ENCODE data around the gene RNF26.

Gene RNF26

DNA sequence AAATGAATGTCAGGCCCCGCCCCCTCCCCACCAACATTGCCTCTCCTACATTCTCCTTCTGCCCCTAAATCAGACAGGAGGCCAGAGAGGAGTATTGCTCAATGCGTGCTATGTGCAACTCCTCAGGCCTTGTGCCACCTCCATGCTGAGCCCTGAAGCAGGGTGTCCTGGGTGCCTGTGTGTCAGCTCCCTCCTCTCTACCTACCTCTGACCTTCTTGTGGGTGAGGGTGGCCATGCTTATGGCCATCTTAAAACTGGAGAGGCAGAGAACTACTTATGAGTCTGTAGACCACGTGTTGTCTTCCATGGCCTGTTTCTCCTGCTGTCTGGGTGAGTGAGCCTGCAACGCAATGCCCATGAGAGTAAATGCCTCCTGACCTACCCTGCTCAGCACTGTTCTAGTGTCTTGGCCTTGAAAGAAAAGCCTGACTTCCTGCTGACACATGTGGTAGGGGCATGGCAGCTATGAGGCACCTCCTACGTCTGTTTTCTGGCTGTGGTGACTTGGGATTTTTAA, 27.9 kb upstream of the RNF26 start:
- H3K4me3 Mint-ChIP-seq = no peak overlapping the region
- peaks cover 0 to 4% of the 10 kb centered on the region in 2 donors for H3K4me1 Mint-ChIP-seq (ENCODE audit: low read depth in 2 of 2)
- ATAC-seq (replicated peaks) (peak; percentile 45), DNase-seq (no peak)
- no peaks in the 10 kb centered on the region for H3K27me3 Mint-ChIP-seq
- H3K36me3 Mint-ChIP-seq (ENCODE audit: insufficient read depth) = peaks cover 32% of the 10 kb centered on the region
- no peaks in the 10 kb centered on the region for H3K9me3 Mint-ChIP-seq
- peak overlapping the region in 1 of 2 donors; percentile 62 for H3K27ac Mint-ChIP-seq

DNA sequence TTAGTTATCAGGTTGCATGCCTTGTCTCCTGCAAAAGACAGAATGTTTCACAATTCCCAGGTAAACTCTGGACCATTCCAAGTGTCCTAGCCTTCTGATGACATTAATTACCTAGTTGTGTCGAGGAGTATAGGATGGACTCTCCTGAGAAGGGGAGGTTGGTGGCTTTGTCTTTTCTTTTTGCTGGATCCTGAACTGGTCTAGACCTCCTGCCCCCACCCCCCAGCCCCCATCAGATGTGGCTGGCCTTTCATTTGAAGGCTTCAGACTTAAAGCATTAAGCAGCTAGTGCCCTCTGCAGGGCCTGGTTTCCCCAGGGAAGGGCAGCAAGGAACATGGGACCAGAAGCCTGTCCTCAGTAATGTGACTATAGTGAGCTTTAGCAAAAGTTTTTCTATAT, 27.1 kb upstream of the RNF26 start:
- ATAC-seq (replicated peaks) = no peak
- Mint-ChIP-seq H3K4me1 (ENCODE audit: low read depth in 2 of 2) (peaks cover 0 to 4% of the 10 kb centered on the region in 2 donors), H3K4me3 (no peak overlapping the region), H3K9me3 (no peaks in the 10 kb centered on the region), H3K36me3 (ENCODE audit: insufficient read depth) (peaks cover 25% of the 10 kb centered on the region), H3K27ac (no peak overlapping the region), H3K27me3 (peaks cover 0 to 3% of the 10 kb centered on the region in 2 donors)
- DNase-seq = no peak

DNA sequence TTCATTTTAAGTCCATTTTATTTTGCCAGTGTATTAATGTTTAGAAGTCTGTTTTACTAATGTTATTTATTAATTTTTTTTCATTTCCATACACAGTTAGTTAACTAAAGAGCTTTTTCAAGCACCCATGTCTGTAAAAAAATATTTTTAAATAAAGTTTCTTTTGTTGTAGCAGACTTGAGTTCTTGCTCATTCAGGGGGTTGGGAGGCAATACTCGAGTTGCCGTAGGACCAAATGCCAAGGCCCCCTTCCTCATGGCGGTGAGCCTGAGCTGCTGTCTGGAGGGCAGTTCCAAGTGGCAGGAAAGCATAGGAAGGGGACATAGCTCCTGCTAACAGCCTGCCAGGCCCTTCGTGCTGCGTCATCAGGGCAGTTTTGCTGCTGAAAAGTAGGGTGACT, 26.4 kb upstream of the RNF26 start:
- peaks cover 18% of the 10 kb centered on the region for H3K36me3 Mint-ChIP-seq (ENCODE audit: insufficient read depth)

GRCh38 chr11:119309411-119309810, 24.9 kb upstream of the RNF26 start:
- H3K36me3 Mint-ChIP-seq (ENCODE audit: insufficient read depth) = peaks cover 8% of the 10 kb centered on the region
- H3K27ac Mint-ChIP-seq = no peak overlapping the region
- no peak overlapping the region for H3K4me3 Mint-ChIP-seq
- DNase-seq = no peak
- peaks cover 4 to 13% of the 10 kb centered on the region in 2 donors for H3K27me3 Mint-ChIP-seq
- H3K4me1 Mint-ChIP-seq (ENCODE audit: low read depth in 2 of 2) = peaks cover 0 to 4% of the 10 kb centered on the region in 2 donors
- ATAC-seq (replicated peaks) = no peak
- H3K9me3 Mint-ChIP-seq = no peaks in the 10 kb centered on the region

More for the DNA sequence above, 26.4 kb upstream of the RNF26 start:
- H3K4me3 Mint-ChIP-seq = no peak overlapping the region
- DNase-seq = no peak
- H3K27me3 Mint-ChIP-seq = peaks cover 0 to 9% of the 10 kb centered on the region in 2 donors
- ATAC-seq (replicated peaks) = no peak
- H3K27ac Mint-ChIP-seq = no peak overlapping the region
- peaks cover 0 to 4% of the 10 kb centered on the region in 2 donors for H3K4me1 Mint-ChIP-seq (ENCODE audit: low read depth in 2 of 2)
- no peaks in the 10 kb centered on the region for H3K9me3 Mint-ChIP-seq

DNA sequence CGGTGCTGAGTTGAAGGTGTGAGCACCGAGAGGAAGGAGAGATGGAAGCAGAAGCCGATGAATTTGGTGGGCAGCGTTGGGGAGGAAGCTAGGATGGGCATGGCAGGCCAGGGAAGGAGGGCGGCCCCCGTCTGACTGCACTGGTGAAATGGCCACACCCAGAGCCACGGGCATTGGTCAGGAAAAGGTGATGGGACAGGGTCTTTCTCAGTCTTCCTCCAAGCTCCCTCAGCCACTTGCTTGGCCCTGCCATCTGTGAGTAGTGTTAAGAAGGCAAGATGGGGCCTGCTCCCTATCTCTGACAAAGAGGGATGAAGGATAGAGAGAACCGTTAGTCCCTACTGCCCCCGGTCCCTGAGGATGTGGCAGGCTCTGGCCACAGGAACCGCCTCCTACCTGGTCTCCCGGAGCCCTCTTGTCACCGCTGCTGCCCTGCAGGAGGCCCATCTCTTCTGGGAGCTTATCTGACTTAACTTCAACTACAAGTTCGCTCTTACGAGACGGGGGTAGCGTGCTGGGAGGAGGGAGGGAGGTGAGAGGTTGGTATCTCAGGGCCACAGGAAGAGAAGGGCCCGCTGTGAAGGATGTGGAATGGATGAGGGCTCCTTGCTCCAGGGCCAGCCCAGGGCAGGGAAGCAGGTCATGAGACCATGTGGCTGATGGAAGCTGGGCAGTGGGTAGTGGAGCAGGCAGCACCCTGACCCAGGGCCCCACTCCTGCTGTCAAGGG, 24.2 kb upstream of the RNF26 start:
- H3K9me3 Mint-ChIP-seq = no peaks in the 10 kb centered on the region
- DNase-seq = no peak
- peaks cover 10% of the 10 kb centered on the region for H3K36me3 Mint-ChIP-seq (ENCODE audit: insufficient read depth)
- peaks cover under 1 to 3% of the 10 kb centered on the region in 2 donors for H3K4me1 Mint-ChIP-seq (ENCODE audit: low read depth in 2 of 2)
- ATAC-seq (replicated peaks) = no peak
- H3K27ac Mint-ChIP-seq = no peak overlapping the region
- no peak overlapping the region for H3K4me3 Mint-ChIP-seq
- peaks cover 10 to 20% of the 10 kb centered on the region in 2 donors for H3K27me3 Mint-ChIP-seq

GRCh38 chr11:119310682-119311052, 23.7 kb upstream of the RNF26 start:
- H3K9me3 Mint-ChIP-seq = no peaks in the 10 kb centered on the region
- DNase-seq (no peak), ATAC-seq (replicated peaks) (no peak)
- peaks cover 5 to 6% of the 10 kb centered on the region in 2 donors for H3K4me1 Mint-ChIP-seq (ENCODE audit: low read depth in 2 of 2)
- H3K36me3 Mint-ChIP-seq (ENCODE audit: insufficient read depth) = peaks cover 15% of the 10 kb centered on the region
- no peak overlapping the region for H3K4me3 Mint-ChIP-seq
- H3K27ac Mint-ChIP-seq = no peak overlapping the region
- peaks cover 16 to 26% of the 10 kb centered on the region in 2 donors for H3K27me3 Mint-ChIP-seq

DNA sequence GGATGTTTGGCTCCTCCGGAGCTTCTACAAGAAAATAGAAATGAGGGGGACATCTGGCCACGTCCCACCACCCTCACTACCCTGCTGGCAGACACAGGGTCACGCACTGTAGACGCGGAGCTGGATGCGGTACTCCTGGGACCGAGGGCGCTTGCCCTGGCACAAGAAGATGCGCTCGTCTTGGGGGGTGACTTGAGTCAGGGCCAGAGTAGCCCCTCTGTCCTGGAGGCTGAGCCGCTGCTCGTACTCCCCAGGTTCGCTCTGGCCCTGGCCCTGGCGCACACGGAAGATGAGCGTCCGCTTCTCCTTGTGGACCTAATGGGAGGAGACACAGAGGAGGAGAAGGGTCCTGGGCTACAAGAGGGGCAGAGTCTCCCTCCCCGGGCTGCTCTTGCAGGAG, 19.6 kb upstream of the RNF26 start:
- ATAC-seq (replicated peaks) (no peak), DNase-seq (no peak)
- Mint-ChIP-seq H3K4me3 (peak overlapping the region; percentile 33 to 77), H3K4me1 (ENCODE audit: low read depth in 2 of 2) (peaks cover 9 to 23% of the 10 kb centered on the region in 2 donors), H3K9me3 (no peaks in the 10 kb centered on the region), H3K27ac (no peak overlapping the region), H3K36me3 (ENCODE audit: insufficient read depth) (peaks cover 17% of the 10 kb centered on the region), H3K27me3 (peaks cover 29 to 44% of the 10 kb centered on the region in 2 donors)

- H3K36me3 Mint-ChIP-seq (ENCODE audit: insufficient read depth) = peaks cover 20% of the 10 kb centered on the region
- H3K4me1 Mint-ChIP-seq (ENCODE audit: low read depth in 2 of 2) = peaks cover 12 to 25% of the 10 kb centered on the region in 2 donors
These were observed 19.0 kb upstream of the RNF26 start for GRCh38 chr11:119315131-119316015.

GRCh38 chr11:119316016-119316728, 18.2 kb upstream of the RNF26 start:
- Mint-ChIP-seq H3K4me3 (peak overlapping the region; percentile 61 to 77), H3K4me1 (ENCODE audit: low read depth in 2 of 2) (peaks cover 13 to 25% of the 10 kb centered on the region in 2 donors), H3K27ac (peak overlapping the region in 1 of 2 donors; percentile 29), H3K9me3 (no peaks in the 10 kb centered on the region), H3K36me3 (ENCODE audit: insufficient read depth) (peaks cover 20% of the 10 kb centered on the region), H3K27me3 (peaks cover 32 to 44% of the 10 kb centered on the region in 2 donors)
- DNase-seq (no peak), ATAC-seq (replicated peaks) (no peak)

More at GRCh38 chr11:119315131-119316015, 19.0 kb upstream of the RNF26 start:
- Mint-ChIP-seq H3K9me3 (no peaks in the 10 kb centered on the region), H3K27ac (peak overlapping the region in 1 of 2 donors; percentile 29), H3K4me3 (peak overlapping the region; percentile 61 to 77), H3K27me3 (peaks cover 32 to 44% of the 10 kb centered on the region in 2 donors)
- ATAC-seq (replicated peaks) = peak; percentile 59
- DNase-seq = peak; percentile 35 to 41 (median 38)

GRCh38 chr11:119316729-119317591, 17.4 kb upstream of the RNF26 start, which contains the start of gene MCAM:
Gene MCAM (minus strand): TSS chr11:119317130. CDS start chr11:119317101, 29 bp downstream.
- no peak for DNase-seq

DNA sequence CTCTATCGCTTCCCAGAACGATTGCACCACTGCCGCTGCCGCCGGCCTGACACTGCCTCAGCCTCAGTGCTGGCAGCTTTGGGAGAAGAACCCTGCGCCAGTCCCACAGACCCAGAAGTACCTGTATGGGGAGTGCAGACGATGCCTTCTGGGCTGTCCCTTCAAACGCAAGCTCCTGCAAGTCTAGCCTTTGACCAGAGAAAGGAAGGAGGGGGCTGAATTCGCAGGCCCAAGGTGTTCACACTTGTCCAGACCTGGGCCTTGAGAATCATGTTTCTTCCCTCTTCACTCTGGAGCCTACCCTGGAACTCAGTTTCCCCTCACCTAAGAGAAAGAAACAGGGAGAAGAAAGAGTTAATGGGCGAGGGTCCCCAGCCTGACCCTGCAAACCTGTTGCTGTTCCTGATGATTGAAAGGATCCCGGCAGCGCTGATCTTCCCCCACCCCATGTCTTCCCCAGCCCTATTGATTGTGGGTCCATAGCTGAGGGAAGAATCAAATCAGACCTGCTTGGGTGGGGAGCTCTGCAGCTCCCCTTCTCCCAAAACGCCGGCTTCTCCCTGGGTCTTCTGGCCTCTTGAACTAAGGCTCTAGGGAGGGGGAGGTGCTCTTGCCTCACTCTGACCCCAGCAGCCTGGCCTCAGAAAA, 16.6 kb upstream of the RNF26 start:
- peaks cover 26% of the 10 kb centered on the region for H3K36me3 Mint-ChIP-seq (ENCODE audit: insufficient read depth)
- H3K27me3 Mint-ChIP-seq = peaks cover 32 to 36% of the 10 kb centered on the region in 2 donors
- H3K4me3 Mint-ChIP-seq = peak overlapping the region in 1 of 2 donors; percentile 29
- peak overlapping the region in 1 of 2 donors; percentile 93 for H3K27ac Mint-ChIP-seq
- H3K4me1 Mint-ChIP-seq (ENCODE audit: low read depth in 2 of 2) = peaks cover 19 to 31% of the 10 kb centered on the region in 2 donors
- ATAC-seq (replicated peaks) (no peak), DNase-seq (no peak)
- no peaks in the 10 kb centered on the region for H3K9me3 Mint-ChIP-seq

More at GRCh38 chr11:119316729-119317591, 17.4 kb upstream of the RNF26 start, which contains the start of gene MCAM:
- no peak for ATAC-seq (replicated peaks)
- H3K36me3 Mint-ChIP-seq (ENCODE audit: insufficient read depth) = peaks cover 20% of the 10 kb centered on the region
- peaks cover 32 to 44% of the 10 kb centered on the region in 2 donors for H3K27me3 Mint-ChIP-seq
- H3K9me3 Mint-ChIP-seq = no peaks in the 10 kb centered on the region
- peaks cover 19 to 31% of the 10 kb centered on the region in 2 donors for H3K4me1 Mint-ChIP-seq (ENCODE audit: low read depth in 2 of 2)
- peak within 1 kb of the TSS; percentile 61 to 77 for H3K4me3 Mint-ChIP-seq
- H3K27ac Mint-ChIP-seq = peak within 1 kb of the TSS in 1 of 2 donors; percentile 29
